Panc1 (cell line): ENCODE data around the gene MGAT4A.

Source experiments
- CTCF ChIP-seq: fragments of 450-650 bp; IDR thresholded peaks from 2 replicates; pipeline ENCODE4 v1.5.1; 2017; ENCODE audit warnings: mild to moderate bottlenecking
- POLR2AphosphoS5 ChIP-seq: IDR thresholded peaks from 2 replicates; pipeline ENCODE4 v1.6.1; 2012; ENCODE audit warnings: mild to moderate bottlenecking, low read depth, low read length, moderate library complexity
- REST ChIP-seq, 2 experiments: IDR thresholded peaks; 2 replicates each; pipeline ENCODE4 v1.6.1; 2011 to 2012; ENCODE audit warnings: low read depth in 2 of 2, control low read depth in 1 of 2, low read length in 1 of 2, mild to moderate bottlenecking in 1 of 2, moderate library complexity in 1 of 2; ENCODE audit not compliant: insufficient read depth in 1 of 2
- SIN3A ChIP-seq: IDR thresholded peaks from 2 replicates; pipeline ENCODE4 v1.6.1; 2012; ENCODE audit warnings: low read depth, mild to moderate bottlenecking, low read length, moderate library complexity, borderline replicate concordance; ENCODE audit not compliant: insufficient read depth

GRCh38 chr2:98759827-98760625 lies 29.1 kb upstream of the MGAT4A start:
- no peak for TF ChIP-seq CTCF
- TF ChIP-seq REST (IDR thresholded peaks at IDR 0.05; ENCODE audit: insufficient read depth in 1 of 2, low read depth in 2 of 2, low read length in 1 of 2) = no peak
- TF ChIP-seq POLR2AphosphoS5 = no peak
- TF ChIP-seq SIN3A = no peak
